Left ventricle myocardium inferior (tissue), 1 donor: ENCODE data around the gene TTC12. TPM values are rescaled to one million over a fixed set of nuclear protein-coding genes. Genes with fewer than 3 reads are reported as not detected.

ENCODE experiments used
- DNase-seq: peaks from one replicate; pipeline ENCODE4 v3.0.0-alpha.2; 2020
- H3K27ac ChIP-seq: fragments of 200-600 bp; replicated peaks from 2 replicates; pipeline ENCODE4 v1.8.0; 2021
- H3K27me3 ChIP-seq: fragments of 200-600 bp; 2 replicates; pipeline ENCODE4 v1.8.0; 2021; ENCODE audit warnings: low read depth
- H3K36me3 ChIP-seq: fragments of 200-600 bp; 2 replicates; pipeline ENCODE4 v1.8.0; 2021
- H3K4me1 ChIP-seq: fragments of 200-600 bp; 2 replicates; pipeline ENCODE4 v1.8.0; 2021
- H3K4me3 ChIP-seq: fragments of 200-600 bp; 2 replicates; pipeline ENCODE4 v1.8.0; 2021; ENCODE audit warnings: mild to moderate bottlenecking, moderate library complexity
- H3K9me3 ChIP-seq: fragments of 200-600 bp; replicated peaks from 2 replicates; pipeline ENCODE4 v1.8.0; 2021
- CTCF ChIP-seq: fragments of 200-600 bp; IDR thresholded peaks from 2 replicates; pipeline ENCODE4 v1.8.0; 2021; ENCODE audit warnings: antibody characterized with exemption, mild to moderate bottlenecking, borderline replicate concordance
- intact Hi-C: fragments of 100-400 bp; cut with micrococcal nuclease; formaldehyde crosslinking; loops from one replicate; pipeline ENCODE4 v1.11.0; 2022
- total RNA-seq: library from RNA; stranded (reverse); fragmentation: NEBNext Ultra II Directional; extraction: Animal tissue kit (Norgen Biotek cat#: 25700); gene quantifications from one replicate; pipeline ENCODE4 v1.2.1, GENCODE V29; 2021
- donor health status: DM: no; HTN: yes; CAD: no; lungs with severe emphysema.

The TTC12 gene
- total RNA-seq, 1 donor from 2014 or later = 5.5 TPM

- TF ChIP-seq CTCF = no peak
- Histone ChIP-seq H3K4me1 (no peaks in the 10 kb centered on the region), H3K27me3 (no peaks in the 10 kb centered on the region), H3K36me3 (peaks cover 93% of the 10 kb centered on the region), H3K9me3 (no peaks in the 10 kb centered on the region), H3K4me3 (no peak overlapping the region), H3K27ac (no peak overlapping the region)
- no peak for DNase-seq
- intact Hi-C loops = no loop called here
Observed at GRCh38 chr11:113363996-113364641, 49.7 kb downstream of the TTC12 start.

GRCh38 chr11:113365895-113366294 is 51.5 kb downstream of the TTC12 start:
- peaks cover 76% of the 10 kb centered on the region for H3K36me3 ChIP-seq
- intact Hi-C loops = no loop called here
- TF ChIP-seq CTCF = no peak

GRCh38 chr11:113369411-113369810 is 55.0 kb downstream of the TTC12 start:
- Histone ChIP-seq H3K27ac (no peak overlapping the region), H3K27me3 (no peaks in the 10 kb centered on the region), H3K9me3 (no peaks in the 10 kb centered on the region), H3K36me3 (peaks cover 41% of the 10 kb centered on the region), H3K4me1 (no peaks in the 10 kb centered on the region), H3K4me3 (no peak overlapping the region)
- TF ChIP-seq CTCF = no peak
- DNase-seq = no peak
- intact Hi-C loops = no loop called here

More at GRCh38 chr11:113365895-113366294, 51.5 kb downstream of the TTC12 start:
- Histone ChIP-seq H3K27ac (no peak overlapping the region), H3K27me3 (no peaks in the 10 kb centered on the region), H3K4me3 (no peak overlapping the region), H3K4me1 (no peaks in the 10 kb centered on the region), H3K9me3 (no peaks in the 10 kb centered on the region)
- DNase-seq = no peak

- no peaks in the 10 kb centered on the region for H3K27me3 ChIP-seq
- no peak for DNase-seq
- no peak overlapping the region for H3K4me3 ChIP-seq
- H3K9me3 ChIP-seq = no peaks in the 10 kb centered on the region
- intact Hi-C loops = no loop called here
- no peak for TF ChIP-seq CTCF
- no peak overlapping the region for H3K27ac ChIP-seq
- H3K4me1 ChIP-seq = no peaks in the 10 kb centered on the region
- peaks cover 29% of the 10 kb centered on the region for H3K36me3 ChIP-seq
Observed at GRCh38 chr11:113370634-113371033, 56.3 kb downstream of the TTC12 start.

GRCh38 chr11:113372309-113372708 is 57.9 kb downstream of the TTC12 start:
- Histone ChIP-seq H3K36me3 (peaks cover 16% of the 10 kb centered on the region), H3K4me1 (no peaks in the 10 kb centered on the region), H3K27ac (no peak overlapping the region), H3K9me3 (no peaks in the 10 kb centered on the region), H3K4me3 (no peak overlapping the region), H3K27me3 (no peaks in the 10 kb centered on the region)
- no peak for DNase-seq
- intact Hi-C loops = no loop called here
- TF ChIP-seq CTCF = no peak
